GM19468 (cell line): Measurements from ENCODE around the gene STKLD1.

Experiments
- ATAC-seq: cut with Tn5 transposase; IDR thresholded peaks from one replicate; pipeline ENCODE4 v1.9.1; 2021; ENCODE audit warnings: mild to moderate bottlenecking, moderate library complexity, moderate number of reproducible peaks; ENCODE audit not compliant: unreplicated experiment; ENCODE audit errors: extremely low read depth

The STKLD1 gene

DNA sequence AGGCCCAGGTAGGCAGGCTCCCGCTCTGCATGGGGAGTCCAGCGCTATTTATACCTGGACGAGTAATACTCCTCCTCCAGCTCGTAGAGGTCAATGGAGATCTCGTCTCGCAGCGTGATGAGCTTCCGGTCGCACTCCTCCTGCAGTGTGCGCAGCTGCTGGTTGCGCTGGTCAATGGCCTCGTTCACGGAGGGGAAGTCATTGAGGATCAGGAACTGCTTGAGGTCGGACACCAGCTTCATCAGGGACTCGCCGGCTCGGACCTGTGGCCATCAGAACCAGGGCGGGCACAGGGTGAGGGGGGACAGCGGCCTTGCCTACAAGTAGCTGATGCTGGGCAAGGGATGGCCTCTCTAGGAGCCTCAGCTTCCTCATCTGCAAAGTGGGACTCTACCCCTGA is 32.1 kb upstream of the STKLD1 start:
- no peak for ATAC-seq

- ATAC-seq, result no peak
Observed at GRCh38 chr9:133344979-133345378, 31.2 kb upstream of the STKLD1 start.

GRCh38 chr9:133345596-133345995 is 30.6 kb upstream of the STKLD1 start:
- no peak for ATAC-seq

DNA sequence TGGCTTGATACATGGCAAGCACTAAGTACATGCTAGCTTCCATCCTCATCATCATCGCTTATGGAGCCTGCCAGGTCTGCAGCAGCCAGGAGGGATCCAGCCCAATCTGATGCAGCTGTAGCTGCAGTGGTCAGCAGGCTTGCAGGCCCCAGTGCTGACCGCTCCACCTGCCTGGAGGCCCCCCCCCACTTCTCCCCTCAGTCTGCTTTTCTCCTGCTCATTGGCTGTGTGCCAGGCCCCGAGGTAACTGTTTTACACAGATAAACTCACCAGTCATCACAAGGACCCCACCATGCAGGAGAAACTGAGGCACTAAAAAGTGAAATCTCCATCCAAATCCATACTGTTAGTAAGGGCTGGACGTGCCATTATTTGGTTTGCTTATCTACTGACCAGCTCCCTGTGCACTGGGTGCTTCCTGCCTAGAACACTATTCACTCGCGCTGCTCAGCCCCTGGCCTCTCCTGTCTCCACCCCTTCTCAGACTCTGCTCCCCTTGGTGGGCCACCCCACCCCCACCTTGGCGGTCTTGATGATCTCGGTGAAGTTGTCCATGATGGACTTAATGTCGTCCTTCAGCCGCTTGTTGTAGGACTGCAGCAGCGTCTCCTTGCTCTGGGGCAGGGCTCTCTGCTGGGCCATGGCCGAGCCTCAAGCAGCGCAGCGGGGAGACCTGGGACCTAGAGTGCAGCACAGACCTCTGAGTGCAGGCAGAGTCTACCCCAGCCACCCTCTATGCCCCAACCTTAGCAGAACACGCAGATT is 30.0 kb upstream of the STKLD1 start:
- ATAC-seq, result no peak

DNA sequence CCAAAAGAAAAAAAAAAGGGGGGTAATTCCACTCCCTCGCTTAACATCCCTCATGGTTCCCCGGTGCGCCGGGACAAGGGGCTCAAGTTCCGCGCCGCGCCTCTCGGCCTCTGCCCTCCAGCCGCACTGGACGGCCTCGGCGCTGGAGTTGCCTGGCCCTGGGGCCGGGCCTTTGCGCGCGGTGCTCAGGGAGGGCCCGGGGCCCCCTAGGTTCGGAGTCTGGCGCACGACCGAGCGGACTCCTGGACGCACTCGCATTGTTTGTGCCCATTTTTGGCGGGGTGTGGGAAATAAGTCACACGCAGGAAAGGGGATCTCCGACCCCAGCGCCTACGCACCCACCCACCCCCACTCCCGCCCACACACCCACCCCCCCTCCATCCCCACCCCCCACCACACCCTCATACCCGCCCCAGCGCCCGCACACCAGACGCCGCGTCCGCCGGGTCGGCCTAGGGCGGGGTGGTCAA is 28.6 kb upstream of the STKLD1 start:
- no peak for ATAC-seq

DNA sequence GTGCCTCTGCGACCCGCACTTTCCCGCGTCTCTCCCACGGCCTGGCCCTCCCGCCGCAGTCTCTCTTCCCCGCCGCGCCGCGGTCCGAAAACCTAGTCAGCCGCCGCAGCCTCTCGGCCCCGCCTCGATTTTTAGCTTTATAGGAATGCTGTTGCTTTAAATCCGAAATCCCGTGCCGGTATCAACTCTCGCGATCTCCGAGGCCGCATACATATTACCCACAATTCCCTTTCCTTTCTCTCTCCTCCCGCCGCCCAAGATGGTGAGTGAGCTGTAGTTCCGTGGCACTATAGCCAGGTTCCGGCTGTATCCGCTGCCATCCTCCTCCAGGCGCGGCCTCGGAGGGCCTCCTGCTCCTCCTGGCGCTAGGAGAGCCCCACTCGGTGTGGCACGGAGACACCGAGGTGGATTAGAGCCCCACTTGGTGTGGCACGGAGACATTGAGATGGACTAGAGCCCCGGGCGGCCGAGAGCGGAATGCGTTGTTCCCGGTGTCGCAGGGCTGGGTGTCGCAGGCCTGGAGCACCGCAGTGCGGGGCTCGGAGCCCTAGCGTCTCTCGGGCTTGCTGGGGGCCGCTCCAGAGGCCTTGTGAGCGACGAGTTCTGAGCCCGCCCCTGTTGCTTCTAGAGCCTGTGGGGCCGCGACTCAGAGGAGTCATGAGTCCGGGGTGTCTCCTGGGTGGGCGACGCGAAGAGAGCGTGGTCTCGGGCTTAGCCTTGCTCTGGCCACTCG is 28.0 kb upstream of the STKLD1 start, which contains the start of the genes MED22 and RPL7A:
Gene MED22 (minus strand): TSS at position 147 of the 733 bp plus-strand sequence. CDS start 1,469 bp downstream, outside the sequence.
Gene RPL7A (plus strand): TSS at position 234 of the 733 bp plus-strand sequence. CDS start 26 bp downstream, at position 260.
- ATAC-seq, result no peak

- ATAC-seq, result no peak
Observed at GRCh38 chr9:133348718-133349573, 27.2 kb upstream of the STKLD1 start.

- no peak for ATAC-seq
Observed at GRCh38 chr9:133349965-133350616, 26.1 kb upstream of the STKLD1 start.

DNA sequence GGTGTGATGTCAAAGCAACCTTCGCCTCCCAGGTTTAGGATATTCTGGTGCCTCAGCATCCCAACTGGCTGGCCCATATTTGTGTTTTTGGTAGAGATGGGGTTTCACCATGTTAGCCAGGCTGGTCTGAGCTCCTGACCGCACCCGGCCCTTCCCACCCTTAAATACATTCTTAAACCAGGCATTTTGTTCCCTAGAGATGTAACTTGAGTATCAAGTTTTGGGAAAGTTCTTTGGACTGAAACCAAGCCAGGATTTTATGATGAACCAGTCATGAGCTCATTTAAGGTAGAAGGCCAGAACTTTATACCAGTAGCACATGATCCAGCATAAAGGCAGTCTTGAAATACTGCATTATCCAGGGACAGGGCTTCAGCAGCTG is 24.6 kb upstream of the STKLD1 start:
- ATAC-seq, result no peak

GRCh38 chr9:133351908-133352634 is 24.1 kb upstream of the STKLD1 start:
- no peak for ATAC-seq

- no peak for ATAC-seq
Observed at GRCh38 chr9:133352635-133353340, 23.4 kb upstream of the STKLD1 start.

GRCh38 chr9:133353548-133353947 is 22.6 kb upstream of the STKLD1 start:
- no peak for ATAC-seq

DNA sequence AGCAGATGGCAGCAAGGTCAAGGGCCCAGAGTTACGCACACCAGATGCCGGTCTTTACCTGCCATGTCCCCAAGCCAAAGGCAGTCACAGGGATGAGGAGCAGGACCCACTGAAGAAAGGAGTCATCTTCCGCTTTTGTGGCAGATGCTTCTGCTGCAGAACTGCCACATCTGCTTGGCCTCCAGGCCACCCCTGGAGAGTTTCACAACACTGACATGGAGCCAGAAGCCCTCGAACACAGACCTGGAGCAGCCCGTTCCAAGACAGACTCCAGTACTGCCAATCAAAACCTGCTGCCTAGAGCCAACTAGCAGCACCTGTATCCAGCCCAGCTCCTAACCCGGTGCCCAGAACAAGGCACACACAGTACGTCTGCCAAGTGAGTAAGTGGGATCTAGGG is 21.4 kb upstream of the STKLD1 start:
- ATAC-seq, result no peak

GRCh38 chr9:133355881-133356357 is 20.2 kb upstream of the STKLD1 start:
- peak; percentile 13 for ATAC-seq

- ATAC-seq, result no peak
Observed at GRCh38 chr9:133356391-133357091, 19.6 kb upstream of the STKLD1 start, which contains the start of the genes SURF1 and SURF2. TSS of gene SURF1 (minus strand) at chr9:133356487. CDS start at chr9:133356453, 34 bp downstream. TSS of gene SURF2 (plus strand) at chr9:133356550. CDS start at chr9:133356593, 43 bp downstream.

GRCh38 chr9:133357656-133358055 is 18.5 kb upstream of the STKLD1 start:
- ATAC-seq, result no peak

GRCh38 chr9:133359399-133360175 is 16.6 kb upstream of the STKLD1 start:
- ATAC-seq, result no peak
